ENCODE data around the gene ABHD4. TPM values are rescaled to one million over a fixed set of nuclear protein-coding genes. Genes with fewer than 3 reads are reported as not detected.
A peak's percentile ranks its signal among the peaks of the same experiment; 100 is the strongest.

The ABHD4 gene
- total RNA-seq, 2 experiments from 2014 or later: 5.6 to 15.6 TPM

- no peak for TF ChIP-seq EZH2phosphoT487 (IDR thresholded peaks at IDR 0.05; ENCODE audit: borderline replicate concordance, low read depth, low read length)
- no peak for TF ChIP-seq CTCF (conservative IDR thresholded peaks at IDR 0.05; ENCODE audit: low read length)
- POLR2A ChIA-PET: interaction anchor here (0.7 to 3.5 kb wide), 38 partner anchors 9 to 247 kb away, joined by 3 to 47 read pairs (median 5); partner anchors contain the start of gene ABHD4
- intact Hi-C loops (cut with micrococcal nuclease; ENCODE audit: unreplicated experiment): loop anchor here (1.0 to 5.0 kb wide), 12 partner anchors 24 to 746 kb away; partner anchors contain the start of genes OXA1L, PPP1R3E and SLC7A7
- BruUV-seq (replicated peaks): TSS peak; percentile 84
- H2AFZ ChIP-seq (ENCODE audit: low read length): no peak overlapping the region; the same call in 1 of the 2 replicates
- H3K9me2 ChIP-seq (ENCODE audit: insufficient read depth, low read length): no peaks in the 10 kb centered on the region
- peaks cover 17% of the 10 kb centered on the region; the same call in 1 of the 2 replicates for H3K36me3 ChIP-seq (ENCODE audit: insufficient read depth, low read length)
- CTCF ChIA-PET (ENCODE audit: unreplicated experiment): interaction anchor here (0.7 to 2.9 kb wide), 16 partner anchors 10 to 172 kb away, joined by 3 to 19 read pairs (median 4); no protein-coding TSS in a partner anchor
- no peaks in the 10 kb centered on the region for H3K79me2 ChIP-seq (ENCODE audit: insufficient read depth, low read depth, low read length)
- no peaks in the 10 kb centered on the region for H3K9me3 ChIP-seq (ENCODE audit: low read length)
- peak overlapping the region; percentile 97 for H3K27ac ChIP-seq (ENCODE audit: low read depth, low read length, poor library complexity, severe bottlenecking)
- H3K4me3 ChIP-seq (ENCODE audit: low read depth, low read length, poor library complexity, severe bottlenecking): peak overlapping the region; percentile 57
- DNase-seq (ENCODE audit: low spot score): peak; percentile 100
- H4K20me1 ChIP-seq (ENCODE audit: insufficient read depth, low read length): no peaks in the 10 kb centered on the region
- peaks cover 91% of the 10 kb centered on the region for H3K4me1 ChIP-seq (ENCODE audit: insufficient read depth, low read length, poor library complexity, severe bottlenecking)
- H3K4me2 ChIP-seq (ENCODE audit: low read length): peak overlapping the region; percentile 79
Observed at GRCh38 chr14:22556021-22556989, 41.8 kb upstream of the ABHD4 start.

GRCh38 chr14:22556990-22557623 is 41.0 kb upstream of the ABHD4 start:
- intact Hi-C loops (cut with micrococcal nuclease; ENCODE audit: unreplicated experiment): loop anchor here (1.0 to 5.0 kb wide), 15 partner anchors 13 to 745 kb away; partner anchors contain the start of genes OXA1L, PPP1R3E and SLC7A7
- POLR2A ChIA-PET: interaction anchor here (0.7 to 3.5 kb wide), 18 partner anchors 8 to 246 kb away, joined by 3 to 47 read pairs (median 6); partner anchors contain the start of gene ABHD4
- BruUV-seq (replicated peaks): no TSS peak
- Histone ChIP-seq H3K4me1 (ENCODE audit: insufficient read depth, low read length, poor library complexity, severe bottlenecking) (peaks cover 91% of the 10 kb centered on the region), H3K4me3 (ENCODE audit: low read depth, low read length, poor library complexity, severe bottlenecking) (peak overlapping the region; percentile 57), H3K79me2 (ENCODE audit: insufficient read depth, low read depth, low read length) (no peaks in the 10 kb centered on the region), H3K9me2 (ENCODE audit: insufficient read depth, low read length) (no peaks in the 10 kb centered on the region), H2AFZ (ENCODE audit: low read length) (peak overlapping the region; percentile 8; the same call in 1 of the 2 replicates), H3K36me3 (ENCODE audit: insufficient read depth, low read length) (peaks cover 12% of the 10 kb centered on the region; the same call in 1 of the 2 replicates), H3K27ac (ENCODE audit: low read depth, low read length, poor library complexity, severe bottlenecking) (peak overlapping the region; percentile 97), H4K20me1 (ENCODE audit: insufficient read depth, low read length) (no peaks in the 10 kb centered on the region), H3K4me2 (ENCODE audit: low read length) (peak overlapping the region; percentile 79), H3K9me3 (ENCODE audit: low read length) (no peaks in the 10 kb centered on the region)
- TF ChIP-seq CTCF (conservative IDR thresholded peaks at IDR 0.05; ENCODE audit: low read length) (peak; percentile 100), EZH2phosphoT487 (IDR thresholded peaks at IDR 0.05; ENCODE audit: borderline replicate concordance, low read depth, low read length) (no peak)
- CTCF ChIA-PET (ENCODE audit: unreplicated experiment): interaction anchor here (0.7 to 2.9 kb wide), 9 partner anchors 9 to 173 kb away, joined by 3 to 19 read pairs (median 6); no protein-coding TSS in a partner anchor
- DNase-seq (ENCODE audit: low spot score): peak; percentile 93
